Activated CD8-positive, alpha-beta memory T cell treated with anti-CD3 and anti-CD28 coated beads for 48 hours (primary cell): Measurements from ENCODE around the gene AKAP6.

ENCODE experiments used
- DNase-seq, 3 experiments: peaks; one replicate each; pipeline ENCODE4 v3.0.0-alpha.2; 2020; ENCODE audit warnings: low read depth in 2 of 3, low spot score in 2 of 3

Gene AKAP6, protein sequence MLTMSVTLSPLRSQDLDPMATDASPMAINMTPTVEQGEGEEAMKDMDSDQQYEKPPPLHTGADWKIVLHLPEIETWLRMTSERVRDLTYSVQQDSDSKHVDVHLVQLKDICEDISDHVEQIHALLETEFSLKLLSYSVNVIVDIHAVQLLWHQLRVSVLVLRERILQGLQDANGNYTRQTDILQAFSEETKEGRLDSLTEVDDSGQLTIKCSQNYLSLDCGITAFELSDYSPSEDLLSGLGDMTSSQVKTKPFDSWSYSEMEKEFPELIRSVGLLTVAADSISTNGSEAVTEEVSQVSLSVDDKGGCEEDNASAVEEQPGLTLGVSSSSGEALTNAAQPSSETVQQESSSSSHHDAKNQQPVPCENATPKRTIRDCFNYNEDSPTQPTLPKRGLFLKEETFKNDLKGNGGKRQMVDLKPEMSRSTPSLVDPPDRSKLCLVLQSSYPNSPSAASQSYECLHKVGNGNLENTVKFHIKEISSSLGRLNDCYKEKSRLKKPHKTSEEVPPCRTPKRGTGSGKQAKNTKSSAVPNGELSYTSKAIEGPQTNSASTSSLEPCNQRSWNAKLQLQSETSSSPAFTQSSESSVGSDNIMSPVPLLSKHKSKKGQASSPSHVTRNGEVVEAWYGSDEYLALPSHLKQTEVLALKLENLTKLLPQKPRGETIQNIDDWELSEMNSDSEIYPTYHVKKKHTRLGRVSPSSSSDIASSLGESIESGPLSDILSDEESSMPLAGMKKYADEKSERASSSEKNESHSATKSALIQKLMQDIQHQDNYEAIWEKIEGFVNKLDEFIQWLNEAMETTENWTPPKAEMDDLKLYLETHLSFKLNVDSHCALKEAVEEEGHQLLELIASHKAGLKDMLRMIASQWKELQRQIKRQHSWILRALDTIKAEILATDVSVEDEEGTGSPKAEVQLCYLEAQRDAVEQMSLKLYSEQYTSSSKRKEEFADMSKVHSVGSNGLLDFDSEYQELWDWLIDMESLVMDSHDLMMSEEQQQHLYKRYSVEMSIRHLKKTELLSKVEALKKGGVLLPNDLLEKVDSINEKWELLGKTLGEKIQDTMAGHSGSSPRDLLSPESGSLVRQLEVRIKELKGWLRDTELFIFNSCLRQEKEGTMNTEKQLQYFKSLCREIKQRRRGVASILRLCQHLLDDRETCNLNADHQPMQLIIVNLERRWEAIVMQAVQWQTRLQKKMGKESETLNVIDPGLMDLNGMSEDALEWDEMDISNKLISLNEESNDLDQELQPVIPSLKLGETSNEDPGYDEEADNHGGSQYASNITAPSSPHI (N-terminal part only)

GRCh38 chr14:32329146-32329545, at the start of gene AKAP6:
TSS of gene AKAP6 (plus strand) at chr14:32329298. CDS start at chr14:32433494, 104,196 bp downstream.
- DNase-seq: no peak

DNA sequence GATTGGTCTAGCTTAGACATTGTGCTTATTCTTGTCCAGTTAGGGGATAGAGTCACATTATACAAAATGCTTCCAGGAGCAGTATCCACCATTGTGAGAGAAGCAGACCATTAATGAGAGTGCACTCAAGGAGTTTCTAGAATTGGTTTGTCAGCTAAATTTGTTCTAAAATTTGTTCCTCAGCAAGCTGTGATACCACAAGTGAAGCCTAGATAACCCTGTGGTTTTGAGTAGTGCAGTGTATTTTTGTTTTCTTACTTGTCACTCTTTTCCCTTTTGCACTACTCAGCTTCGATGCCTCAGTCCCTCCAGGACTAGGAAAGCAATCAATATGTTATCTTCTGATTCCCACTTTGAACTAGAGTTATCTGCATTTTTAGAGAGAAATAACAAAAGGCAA, 42.5 kb upstream of the AKAP6 start:
- DNase-seq: no peak

DNA sequence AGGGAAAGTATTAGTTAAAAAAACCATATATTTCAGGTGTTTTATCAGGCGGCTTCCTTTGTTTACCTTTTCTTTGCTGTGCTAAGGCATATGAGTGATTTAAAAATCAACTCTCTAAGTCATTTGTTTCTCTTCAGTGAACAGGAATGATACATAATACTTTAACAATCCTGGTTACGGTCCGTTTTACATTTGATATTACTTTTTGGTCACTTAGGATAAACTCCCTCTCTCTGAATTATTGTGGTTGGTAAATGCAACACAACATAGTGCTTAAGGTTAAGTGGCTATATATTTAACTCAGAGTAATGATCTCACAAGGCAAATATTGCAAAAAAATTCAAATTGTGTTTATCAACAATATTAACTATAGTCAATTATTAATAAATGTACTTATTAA, 32.7 kb upstream of the AKAP6 start:
- no peak for DNase-seq

DNA sequence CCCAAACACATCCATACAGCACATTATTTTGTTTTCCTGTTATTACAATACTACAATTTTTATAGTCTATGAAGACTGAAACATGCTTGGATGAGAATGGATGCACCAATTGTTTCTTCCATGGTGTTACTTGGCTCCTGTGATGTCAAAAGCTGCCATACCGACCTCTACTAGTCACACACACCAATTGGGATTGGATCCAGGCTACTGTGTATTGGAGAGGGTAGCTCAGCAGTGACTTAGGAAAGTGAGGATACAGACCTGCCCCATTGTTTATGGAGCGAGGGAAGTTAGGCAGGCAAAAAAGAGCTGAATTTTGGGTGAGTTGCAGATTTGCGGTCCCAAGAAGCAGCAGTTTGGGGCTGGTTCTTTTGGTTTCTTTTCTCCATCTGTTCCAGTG, 30.8 kb upstream of the AKAP6 start:
- DNase-seq: no peak

- DNase-seq: no peak
Measured at GRCh38 chr14:32300136-32300535, 29.0 kb upstream of the AKAP6 start.

DNA sequence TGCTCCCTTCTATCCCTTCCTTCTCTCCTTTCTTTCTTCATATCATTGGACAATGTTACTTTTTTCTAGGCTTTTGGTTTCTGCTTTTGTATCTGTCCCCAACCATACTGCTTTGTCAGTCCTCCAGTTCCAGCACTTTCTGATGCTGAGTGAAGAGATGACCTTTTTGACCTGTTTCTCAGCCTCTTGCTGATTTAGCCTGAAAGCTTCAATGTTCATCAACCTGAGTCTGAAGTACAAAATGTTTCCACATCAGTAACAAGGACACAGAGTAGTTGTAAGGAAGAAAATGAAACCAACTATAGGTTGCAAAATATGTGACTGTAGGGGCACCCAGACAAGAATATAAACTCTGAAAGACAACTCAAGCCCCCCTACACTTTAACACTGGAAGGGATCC, 25.2 kb upstream of the AKAP6 start:
- DNase-seq: no peak

DNA sequence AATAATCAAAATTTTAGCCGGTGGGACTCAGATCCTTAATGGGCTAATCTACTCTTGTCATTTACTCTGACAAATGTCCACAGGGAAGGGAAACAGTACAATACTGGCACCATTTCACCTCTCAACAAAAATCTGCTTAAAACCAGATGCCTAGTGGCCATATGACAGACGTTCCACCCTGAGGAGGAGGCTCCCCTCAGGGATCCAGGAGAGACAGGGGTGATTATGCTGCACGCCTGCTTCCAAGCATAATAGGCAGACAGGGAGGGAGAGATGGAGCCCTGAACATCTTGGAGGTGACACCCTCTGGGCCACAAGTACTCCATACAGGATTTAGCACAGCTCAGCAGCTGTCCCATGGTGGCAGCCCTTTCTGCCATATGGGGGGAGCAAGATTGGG, 24.8 kb upstream of the AKAP6 start:
- DNase-seq: no peak

DNA sequence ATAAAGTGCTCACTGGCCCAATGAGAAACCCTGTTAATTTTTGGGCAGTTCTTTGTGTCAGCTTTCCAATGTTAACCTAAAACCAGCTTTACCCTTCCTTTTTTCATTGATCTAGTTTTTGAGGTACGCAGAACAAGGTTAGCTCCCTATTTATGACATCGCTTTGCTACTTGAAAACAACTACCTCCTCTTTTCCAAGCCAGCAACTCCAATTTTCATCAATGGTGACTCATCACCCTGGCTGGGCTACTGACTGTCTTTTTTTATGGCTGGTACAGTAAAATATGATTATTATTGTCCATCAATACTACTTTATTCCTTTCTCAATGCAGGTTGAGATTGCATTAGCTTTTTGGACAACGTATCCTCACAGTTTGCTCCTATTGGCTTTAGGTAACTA, 22.5 kb upstream of the AKAP6 start:
- DNase-seq: no peak

DNA sequence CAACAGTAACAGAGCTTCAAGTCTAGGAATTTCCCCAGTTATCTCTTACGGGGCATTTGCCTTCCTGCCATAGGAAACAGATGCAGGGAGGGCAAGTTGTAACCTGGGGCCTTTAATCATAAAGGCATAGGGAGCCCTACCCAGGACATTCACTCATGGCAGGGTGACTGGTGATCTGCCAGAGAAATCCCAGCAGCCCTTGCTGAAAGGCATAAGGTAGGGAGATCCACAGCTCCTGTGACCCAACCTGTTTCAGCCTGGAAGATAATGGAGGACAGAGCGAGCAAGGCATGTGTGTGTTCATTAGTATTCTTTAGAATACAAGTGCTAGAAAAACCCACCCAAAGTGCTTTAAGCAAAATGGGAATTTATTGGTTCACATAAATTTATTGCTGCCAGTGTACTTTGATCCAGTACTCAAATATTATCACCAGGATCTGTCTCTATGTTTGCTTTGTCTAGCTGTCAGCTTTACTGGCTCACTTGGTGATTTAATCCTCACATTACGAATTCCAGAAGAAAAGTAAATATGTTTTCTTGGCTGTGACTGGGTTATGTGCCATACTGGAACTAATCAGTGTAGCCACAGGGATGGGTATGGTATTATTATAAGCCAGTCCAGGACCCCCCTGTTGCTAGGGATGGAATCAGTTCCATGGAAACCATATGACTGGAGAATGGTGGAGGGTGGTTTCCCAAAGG, 21.1 kb upstream of the AKAP6 start:
- DNase-seq: no peak

- DNase-seq: no peak
Measured at GRCh38 chr14:32310876-32311275, 18.2 kb upstream of the AKAP6 start.

DNA sequence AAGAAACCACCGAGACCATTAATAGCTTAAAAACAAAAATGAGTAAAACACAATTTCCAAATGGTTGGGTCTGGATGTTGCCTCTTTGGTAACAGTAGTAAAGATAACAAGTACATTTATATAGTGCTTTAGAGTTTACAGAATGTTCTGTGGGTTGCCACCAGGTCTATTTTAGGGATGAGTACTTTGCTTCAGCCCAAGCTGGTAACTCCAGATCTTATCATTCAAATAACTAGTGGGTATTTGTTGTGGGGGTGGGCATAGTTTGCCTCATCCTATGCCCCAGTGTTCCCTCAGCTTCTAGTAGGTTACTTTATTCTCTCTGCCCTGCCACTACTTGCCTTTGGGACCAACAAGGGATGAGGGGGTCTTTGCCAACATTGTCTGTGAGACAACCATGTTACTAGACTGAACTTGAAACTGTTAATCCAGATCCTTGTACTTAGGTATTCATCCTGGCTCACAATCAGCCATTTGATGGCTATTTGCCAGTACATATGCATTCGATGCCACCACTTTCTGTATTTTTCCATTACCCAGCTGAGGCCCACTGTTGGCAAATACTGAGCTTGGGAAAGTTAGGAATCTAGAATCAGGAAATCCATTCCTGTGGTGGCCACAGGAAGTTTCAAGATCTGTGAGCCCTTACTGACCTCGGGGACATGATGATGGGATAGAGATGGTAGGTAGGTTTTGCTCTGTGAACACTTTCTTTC, 17.6 kb upstream of the AKAP6 start:
- no peak for DNase-seq

- no peak for DNase-seq
Measured at GRCh38 chr14:32312010-32312331, 17.1 kb upstream of the AKAP6 start.

- no peak for DNase-seq
Measured at GRCh38 chr14:32313844-32314376, 15.2 kb upstream of the AKAP6 start.

DNA sequence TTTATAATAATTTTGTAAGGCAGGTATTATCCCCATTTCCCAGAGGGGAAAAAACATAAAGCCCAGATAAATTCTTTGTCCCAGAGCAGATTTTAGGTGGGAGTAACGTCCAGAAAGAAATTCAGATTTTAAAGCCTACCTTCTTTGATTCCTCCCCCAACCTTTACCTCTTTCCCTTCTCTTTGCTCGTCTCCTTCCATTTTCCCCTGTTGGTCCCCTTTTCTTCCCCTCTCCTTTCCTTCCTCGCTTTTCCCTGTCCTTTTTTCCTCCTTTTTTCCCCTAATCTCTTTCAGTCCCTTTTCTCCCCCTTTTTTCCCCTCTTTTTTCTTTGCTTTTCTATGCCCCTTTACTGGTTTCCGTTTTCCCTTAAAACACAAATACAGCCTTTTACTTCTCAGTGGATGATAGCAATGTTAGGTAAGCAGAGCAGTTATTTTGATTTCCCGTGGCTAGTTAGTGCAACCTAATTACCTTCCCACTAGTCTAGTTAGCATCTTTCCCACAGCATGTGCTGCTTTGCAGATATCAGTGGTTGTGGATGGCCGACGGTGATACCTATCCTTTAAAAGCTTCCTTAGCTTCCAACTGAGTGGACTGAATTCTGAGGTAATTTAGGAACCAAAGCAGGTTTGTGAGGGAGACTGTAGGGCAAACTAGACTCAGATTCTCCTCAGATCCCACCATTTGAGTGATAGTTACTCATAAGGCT, 10.9 kb upstream of the AKAP6 start:
- no peak for DNase-seq

- no peak for DNase-seq
Measured at GRCh38 chr14:32319368-32320049, 9.6 kb upstream of the AKAP6 start.

DNA sequence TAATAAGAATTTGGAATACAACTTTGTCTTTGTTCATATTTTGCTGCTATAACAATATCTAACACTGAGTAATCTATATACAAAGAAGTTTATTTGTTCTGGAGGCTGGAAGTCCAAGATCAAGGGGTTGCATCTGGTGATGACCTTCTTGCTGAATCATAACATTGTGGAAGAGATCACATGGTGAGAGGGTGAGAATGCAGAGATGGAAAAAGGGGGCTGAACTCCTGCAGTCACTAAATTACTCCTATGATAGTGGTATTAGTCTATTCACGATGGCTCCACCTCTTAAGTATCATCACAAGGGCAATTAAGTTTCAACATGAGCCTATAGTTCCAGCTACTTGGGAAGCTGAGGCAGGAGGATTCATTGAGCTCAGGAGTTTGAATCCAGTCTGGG, 4.5 kb upstream of the AKAP6 start:
- no peak for DNase-seq

DNA sequence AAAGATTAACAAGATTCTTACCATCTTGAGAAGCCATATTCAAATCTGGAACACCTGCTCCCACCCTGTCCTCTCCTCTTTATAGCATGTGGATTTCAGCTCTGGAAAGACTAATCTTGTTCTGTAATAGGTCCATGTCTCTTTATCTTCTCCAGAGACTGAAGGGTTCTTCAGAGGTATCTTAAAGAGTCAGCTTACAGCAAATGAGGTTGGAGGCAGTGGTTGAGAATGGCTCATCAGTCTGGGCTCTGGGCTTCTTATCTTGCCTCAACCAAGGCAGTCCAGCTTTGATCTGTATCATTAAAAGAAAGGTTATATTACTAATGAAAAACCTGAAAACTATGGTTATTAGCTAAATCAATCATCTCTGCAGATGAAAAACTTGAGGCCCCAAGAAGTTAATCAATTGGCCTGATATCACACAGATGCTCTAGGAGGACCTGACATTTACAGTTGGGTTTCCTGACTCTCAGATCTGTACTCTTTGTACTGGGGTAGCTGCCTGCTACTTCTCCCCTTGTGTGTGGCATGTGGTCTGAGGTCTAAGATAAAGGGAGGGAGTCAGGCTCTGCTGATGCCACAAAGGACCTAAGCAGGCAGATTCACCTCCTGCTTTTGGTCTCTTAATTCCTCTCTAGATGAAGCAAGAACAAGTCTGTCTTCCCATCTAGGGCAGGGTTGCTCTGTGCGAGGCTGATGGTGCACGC, 1.7 kb upstream of the AKAP6 start:
- DNase-seq: no peak

DNA sequence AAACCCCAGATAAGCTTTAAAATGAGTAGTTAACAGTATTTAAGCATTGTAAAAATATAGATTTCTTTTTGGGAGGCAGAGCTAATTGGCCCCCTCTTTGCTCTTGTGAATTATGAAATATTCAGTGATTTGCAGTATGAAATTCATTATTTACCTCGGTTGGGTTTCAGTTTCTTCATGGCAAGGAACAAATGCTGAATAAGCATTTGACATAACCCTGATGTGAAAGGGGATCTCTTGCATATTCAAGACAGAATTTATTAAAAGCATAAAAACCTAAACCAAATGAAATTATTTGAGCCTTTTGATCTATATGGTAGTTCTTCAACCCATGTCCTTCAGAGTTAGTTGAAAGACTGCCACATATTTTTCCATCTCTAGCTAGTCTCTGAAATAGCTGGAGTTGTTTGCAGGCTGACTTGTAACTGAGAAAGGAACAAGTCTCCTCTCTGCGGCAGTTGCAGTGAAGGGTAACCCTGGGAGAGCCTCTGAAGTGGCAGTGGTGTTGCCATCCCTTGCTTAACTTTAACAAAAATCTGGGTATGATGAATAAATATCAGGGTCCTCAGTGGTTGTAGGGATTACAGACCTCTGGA, 690 bp downstream of the AKAP6 start:
- DNase-seq: no peak
